ENCODE measurements around the gene ACTR8. TPM values are rescaled to one million over a fixed set of nuclear protein-coding genes. Genes with fewer than 3 reads are reported as not detected.

ACTR8 gene
- total and polyA plus RNA-seq, 2 of the 13 experiments (the other 11 are each of a cell fraction or from before 2014, with no cell fraction given) = 15.5 to 29.0 TPM

DNA sequence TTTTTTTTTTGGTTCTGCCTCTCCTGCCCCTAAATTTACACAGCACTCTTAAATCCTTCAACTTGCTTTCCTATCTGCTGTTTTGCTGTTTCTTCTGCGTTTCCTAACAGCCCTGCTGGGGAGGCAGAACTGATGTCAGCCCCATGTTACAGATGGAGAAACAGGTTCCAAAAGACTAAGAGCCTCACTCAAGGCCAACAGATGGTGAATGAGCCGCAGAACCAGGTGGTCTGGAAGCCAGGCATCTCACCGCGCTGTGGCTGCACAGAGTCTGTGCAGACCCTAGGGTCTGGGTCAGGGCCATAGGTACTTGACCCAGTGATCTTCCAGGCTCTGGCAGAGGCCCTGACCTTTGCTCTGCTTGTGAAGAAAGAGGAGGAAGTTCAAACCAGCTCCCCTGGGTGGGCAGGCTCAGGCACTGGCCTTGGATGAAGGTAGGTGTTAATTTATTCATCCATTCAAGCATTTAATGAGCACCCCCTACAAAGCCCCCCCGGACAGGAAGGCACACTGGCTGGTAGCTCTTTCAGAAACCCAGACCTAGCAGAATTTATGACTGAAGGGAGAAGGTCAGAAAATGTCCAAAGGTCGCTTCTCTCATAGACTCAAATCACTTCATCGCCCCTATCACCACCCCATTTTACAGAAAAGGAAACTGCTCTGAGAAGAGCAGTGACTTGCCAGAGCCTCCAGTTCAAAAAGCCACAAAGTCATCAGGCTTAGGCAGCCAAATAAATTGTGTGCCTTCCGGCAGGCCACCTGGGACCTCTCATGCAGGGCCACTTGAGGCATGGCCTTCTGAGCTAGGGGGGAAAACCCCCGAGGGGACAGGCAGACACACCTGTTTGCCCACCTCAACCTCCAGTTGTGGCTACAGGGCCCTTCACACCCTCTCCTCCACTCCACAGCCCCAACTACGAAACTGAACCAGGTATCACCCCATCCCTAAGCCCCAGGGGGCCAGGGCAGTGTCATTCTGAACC, 38.5 kb downstream of the ACTR8 start (continued):
- TF ChIP-seq HBP1 (CRISPR knock-in tag; IDR thresholded peaks at IDR 0.05; ENCODE audit: low read depth) (no peak), ZNF605 (CRISPR knock-in tag; IDR thresholded peaks at IDR 0.05) (peak; percentile 67; the same call in 1 of the 2 replicates), SNAPC5 (CRISPR knock-in tag; IDR thresholded peaks at IDR 0.05; ENCODE audit: borderline replicate concordance) (no peak), ZNF235 (CRISPR knock-in tag; IDR thresholded peaks at IDR 0.05; ENCODE audit: borderline replicate concordance) (no peak), CBX2 (IDR thresholded peaks at IDR 0.05; ENCODE audit: low read depth, low read length) (no peak), CBX2 (CRISPR knock-in tag; IDR thresholded peaks at IDR 0.05; ENCODE audit: low read depth) (no peak), TRIM24 (CRISPR knock-in tag; IDR thresholded peaks at IDR 0.05) (no peak), BORCS8-MEF2B (CRISPR knock-in tag; IDR thresholded peaks at IDR 0.05) (no peak; the same call in none of the 2 replicates), BRF2 (CRISPR knock-in tag; IDR thresholded peaks at IDR 0.05) (no peak), SMC3 (IDR thresholded peaks at IDR 0.05; ENCODE audit: low read length) (no peak), HMG20B (CRISPR knock-in tag; conservative IDR thresholded peaks at IDR 0.05) (no peak), ZNF563 (CRISPR knock-in tag; IDR thresholded peaks at IDR 0.05) (peak; percentile 47; the same call in 1 of the 2 replicates), ZNF549 (CRISPR knock-in tag; IDR thresholded peaks at IDR 0.05) (0 out of 2 replicates have a peak, but pooled peaks have one; percentile 47), ZNF350 (CRISPR knock-in tag; IDR thresholded peaks at IDR 0.05; ENCODE audit: borderline replicate concordance, low read depth) (no peak), YY1 (IDR thresholded peaks at IDR 0.05; ENCODE audit: insufficient read depth, insufficient replicate concordance, low read depth, low read length) (no peak), ZNF362 (CRISPR knock-in tag; IDR thresholded peaks at IDR 0.05; ENCODE audit: borderline replicate concordance) (peak; percentile 82; the same call in 1 of the 2 replicates), SETDB1 (CRISPR knock-in tag; IDR thresholded peaks at IDR 0.05; ENCODE audit: borderline replicate concordance) (no peak), ZNF33A (CRISPR knock-in tag; IDR thresholded peaks at IDR 0.05; ENCODE audit: borderline replicate concordance) (no peak), HMGA1 (CRISPR knock-in tag; conservative IDR thresholded peaks at IDR 0.05) (no peak), MEIS1 (CRISPR knock-in tag; IDR thresholded peaks at IDR 0.05; ENCODE audit: borderline replicate concordance) (no peak), ZBTB42 (CRISPR knock-in tag; IDR thresholded peaks at IDR 0.05) (no peak; the same call in 1 of the 2 replicates), HDAC1 (CRISPR knock-in tag; IDR thresholded peaks at IDR 0.05) (peak; percentile 55)
- TF ChIP-seq, protein P1, sequence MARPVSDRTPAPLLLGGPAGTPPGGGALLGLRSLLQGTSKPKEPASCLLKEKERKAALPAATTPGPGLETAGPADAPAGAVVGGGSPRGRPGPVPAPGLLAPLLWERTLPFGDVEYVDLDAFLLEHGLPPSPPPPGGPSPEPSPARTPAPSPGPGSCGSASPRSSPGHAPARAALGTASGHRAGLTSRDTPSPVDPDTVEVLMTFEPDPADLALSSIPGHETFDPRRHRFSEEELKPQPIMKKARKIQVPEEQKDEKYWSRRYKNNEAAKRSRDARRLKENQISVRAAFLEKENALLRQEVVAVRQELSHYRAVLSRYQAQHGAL (CRISPR knock-in tag; IDR thresholded peaks at IDR 0.05; ENCODE audit: not compliant biosample characterization) = peak; percentile 9
- TF ChIP-seq, protein P2, sequence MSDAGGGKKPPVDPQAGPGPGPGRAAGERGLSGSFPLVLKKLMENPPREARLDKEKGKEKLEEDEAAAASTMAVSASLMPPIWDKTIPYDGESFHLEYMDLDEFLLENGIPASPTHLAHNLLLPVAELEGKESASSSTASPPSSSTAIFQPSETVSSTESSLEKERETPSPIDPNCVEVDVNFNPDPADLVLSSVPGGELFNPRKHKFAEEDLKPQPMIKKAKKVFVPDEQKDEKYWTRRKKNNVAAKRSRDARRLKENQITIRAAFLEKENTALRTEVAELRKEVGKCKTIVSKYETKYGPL (CRISPR knock-in tag; IDR thresholded peaks at IDR 0.05) = 0 out of 2 replicates have a peak, but pooled peaks have one; percentile 29

Measured in HepG2 (cell line).